Posterior vena cava (tissue), 2 donors: Measurements from ENCODE around the gene GRIK3. TPM values are rescaled to one million over a fixed set of nuclear protein-coding genes. Genes with fewer than 3 reads are reported as not detected.
"Not testable (repeated sequence)": the region's sequence is repeated elsewhere in the genome, so short reads cannot be mapped to it uniquely, and the experiment has no call there.

ENCODE experiments used
- DNase-seq: peaks from one replicate; pipeline ENCODE4 v3.0.0-alpha.2; 2020; ENCODE audit warnings: low spot score
- intact Hi-C, 2 donors: fragments of 100-400 bp; cut with DNase I; formaldehyde crosslinking; loops; one replicate each; pipeline versions ENCODE4 v1.14.1 to v1.14.2; 2022 to 2023
- total RNA-seq, 2 donors: library from RNA; stranded (reverse); fragmentation: NEBNext Ultra II Directional; extraction: Animal tissue kit (Norgen Biotek cat#: 25700); gene quantifications; one replicate each; pipeline ENCODE4 v1.2.1, GENCODE V29; 2021
- donor health status: DM: yes; HTN: yes; CAD: no.
- donor health status: DM: yes; HTN: yes; CAD: no.

The GRIK3 gene
- total RNA-seq, 2 donors from 2014 or later = 0.23 to 0.33 TPM

- DNase-seq = no peak
- intact Hi-C loops = no loop called here
These were observed 113.4 kb downstream of the GRIK3 start for GRCh38 chr1:36920801-36921405.

- intact Hi-C loops = no loop called here
- no peak for DNase-seq
These were observed 113.9 kb downstream of the GRIK3 start for GRCh38 chr1:36920371-36920770.

- DNase-seq = no peak
- intact Hi-C loops = no loop called here
These were observed 114.7 kb downstream of the GRIK3 start for GRCh38 chr1:36919491-36920145.

- no peak for DNase-seq
- intact Hi-C loops = no loop called here
These were observed 115.7 kb downstream of the GRIK3 start for GRCh38 chr1:36918604-36919003.

GRCh38 chr1:36916542-36916941 is 117.8 kb downstream of the GRIK3 start:
- DNase-seq, intact Hi-C loops: not testable (repeated sequence)

GRCh38 chr1:36913484-36914060 is 120.7 kb downstream of the GRIK3 start:
- intact Hi-C loops = no loop called here
- no peak for DNase-seq

- no peak for DNase-seq
These were observed 121.3 kb downstream of the GRIK3 start for GRCh38 chr1:36913016-36913415.

GRCh38 chr1:36912365-36912865 is 121.9 kb downstream of the GRIK3 start:
- intact Hi-C loops = no loop called here
- DNase-seq = no peak

More at GRCh38 chr1:36913016-36913415, 121.3 kb downstream of the GRIK3 start:
- intact Hi-C loops = no loop called here

GRCh38 chr1:36911561-36912364 is 122.6 kb downstream of the GRIK3 start:
- intact Hi-C loops = no loop called here
- DNase-seq = no peak

GRCh38 chr1:36910886-36911540 is 123.3 kb downstream of the GRIK3 start:
- intact Hi-C loops = no loop called here
- DNase-seq = no peak

- intact Hi-C loops = loop anchor here in 1 of 2 donors (10.0 kb wide), 1 partner anchor 55 kb away; no protein-coding TSS in a partner anchor
- DNase-seq = no peak
These were observed 124.2 kb downstream of the GRIK3 start for GRCh38 chr1:36909946-36910725.

- DNase-seq = not testable (repeated sequence)
These were observed 125.0 kb downstream of the GRIK3 start for GRCh38 chr1:36909359-36909758.

GRCh38 chr1:36908096-36908495 is 126.2 kb downstream of the GRIK3 start:
- DNase-seq = no peak
- intact Hi-C loops = loop anchor here in 1 of 2 donors (10.0 kb wide), 1 partner anchor 53 kb away; no protein-coding TSS in a partner anchor

More at GRCh38 chr1:36909359-36909758, 125.0 kb downstream of the GRIK3 start:
- intact Hi-C loops = loop anchor here in 1 of 2 donors (10.0 kb wide), 1 partner anchor 55 kb away; no protein-coding TSS in a partner anchor

- no peak for DNase-seq
- intact Hi-C loops = loop anchor here in 1 of 2 donors (10.0 kb wide), 1 partner anchor 52 kb away; no protein-coding TSS in a partner anchor
These were observed 127.8 kb downstream of the GRIK3 start for GRCh38 chr1:36906555-36906954.

GRCh38 chr1:36905941-36906340 is 128.4 kb downstream of the GRIK3 start:
- no peak for DNase-seq
- intact Hi-C loops = loop anchor here in 1 of 2 donors (10.0 kb wide), 1 partner anchor 51 kb away; no protein-coding TSS in a partner anchor

- intact Hi-C loops = loop anchor here in 1 of 2 donors (10.0 kb wide), 1 partner anchor 45 kb away; no protein-coding TSS in a partner anchor
- no peak for DNase-seq
These were observed 134.2 kb downstream of the GRIK3 start for GRCh38 chr1:36900128-36900527.

GRCh38 chr1:36897813-36898212 is 136.5 kb downstream of the GRIK3 start:
- DNase-seq, intact Hi-C loops: not testable (repeated sequence)

- intact Hi-C loops = no loop called here
- DNase-seq = no peak
These were observed 139.5 kb downstream of the GRIK3 start for GRCh38 chr1:36894824-36895223.
